Hepatocyte (in vitro differentiated cells): ENCODE results near the gene COL21A1.

Experiments
- CTCF ChIP-seq: fragments of 200-600 bp; sonication (generic); IDR thresholded peaks from 2 replicates; pipeline ENCODE4 v1.5.1; 2016; ENCODE audit warnings: antibody characterized with exemption, mild to moderate bottlenecking; ENCODE audit not compliant: poor library complexity
- EZH2 ChIP-seq: fragments of 200-600 bp; sonication (generic); IDR thresholded peaks from 2 replicates; pipeline ENCODE4 v1.6.1; 2016; ENCODE audit warnings: antibody characterized with exemption, mild to moderate bottlenecking, borderline replicate concordance

- TF ChIP-seq CTCF: no peak
- no peak for TF ChIP-seq EZH2
Measured at GRCh38 chr6:56231827-56232226, 15.6 kb downstream of the COL21A1 start.
